OCI-LY7 (cell line): ENCODE results near the gene TGFBR1.

Experiments used
- EZH2phosphoT487 ChIP-seq: fragments of 200-600 bp; sonication (generic); IDR thresholded peaks from 2 replicates; pipeline ENCODE4 v1.6.1; 2018; ENCODE audit warnings: low read depth, borderline replicate concordance, mild to moderate bottlenecking, mixed run types, antibody characterized with exemption, low read length, moderate library complexity, mixed read lengths
- TF ChIP-seq, protein P1 (sequence below): fragments of 200-600 bp; sonication (generic); conservative IDR thresholded peaks from 2 replicates; pipeline ENCODE4 v1.5.1; 2014; ENCODE audit warnings: mild to moderate bottlenecking, antibody characterized with exemption, low read length, moderate library complexity, mixed read lengths

DNA sequence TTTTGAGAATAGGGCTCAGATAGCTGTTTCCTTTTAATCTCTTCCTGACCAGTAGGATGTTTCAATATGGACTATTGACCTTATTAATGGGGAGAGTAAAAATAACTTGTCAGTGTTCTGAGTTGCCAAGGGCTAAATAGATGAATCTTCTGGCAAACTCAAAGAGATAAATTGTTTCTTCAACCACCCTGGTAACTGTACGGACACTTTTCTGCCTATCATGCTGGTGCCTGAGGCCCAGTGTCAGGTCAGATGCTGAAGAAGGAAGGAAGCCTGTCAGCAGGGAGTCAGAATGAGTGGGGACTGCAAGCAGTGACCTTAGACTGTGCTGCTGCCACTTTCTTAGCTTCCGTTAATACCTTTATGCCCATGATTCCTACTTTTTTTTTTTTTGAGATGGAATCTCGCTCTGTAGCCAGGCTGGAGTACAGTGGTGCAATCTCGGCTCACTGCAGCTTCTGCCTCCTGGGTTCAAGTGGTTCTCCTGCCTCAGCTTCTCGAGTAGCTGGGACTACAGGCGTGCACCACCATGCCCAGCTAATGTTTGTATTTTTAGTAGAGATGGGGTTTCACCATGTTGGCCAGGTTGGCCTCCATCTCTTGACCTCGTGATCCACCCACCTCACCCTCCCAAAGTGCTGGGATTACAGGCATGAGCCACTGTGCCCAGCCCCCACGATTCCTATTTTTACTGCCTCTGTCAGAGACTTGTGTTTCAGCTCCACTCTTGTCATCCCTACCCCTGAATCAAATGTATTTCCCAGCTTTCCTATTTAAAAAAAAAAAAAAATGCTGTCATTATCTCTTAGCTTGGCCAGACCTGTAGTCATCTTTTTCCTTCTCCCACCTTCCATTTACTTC, 33.7 kb downstream of the TGFBR1 start:
- TF ChIP-seq, protein P1, sequence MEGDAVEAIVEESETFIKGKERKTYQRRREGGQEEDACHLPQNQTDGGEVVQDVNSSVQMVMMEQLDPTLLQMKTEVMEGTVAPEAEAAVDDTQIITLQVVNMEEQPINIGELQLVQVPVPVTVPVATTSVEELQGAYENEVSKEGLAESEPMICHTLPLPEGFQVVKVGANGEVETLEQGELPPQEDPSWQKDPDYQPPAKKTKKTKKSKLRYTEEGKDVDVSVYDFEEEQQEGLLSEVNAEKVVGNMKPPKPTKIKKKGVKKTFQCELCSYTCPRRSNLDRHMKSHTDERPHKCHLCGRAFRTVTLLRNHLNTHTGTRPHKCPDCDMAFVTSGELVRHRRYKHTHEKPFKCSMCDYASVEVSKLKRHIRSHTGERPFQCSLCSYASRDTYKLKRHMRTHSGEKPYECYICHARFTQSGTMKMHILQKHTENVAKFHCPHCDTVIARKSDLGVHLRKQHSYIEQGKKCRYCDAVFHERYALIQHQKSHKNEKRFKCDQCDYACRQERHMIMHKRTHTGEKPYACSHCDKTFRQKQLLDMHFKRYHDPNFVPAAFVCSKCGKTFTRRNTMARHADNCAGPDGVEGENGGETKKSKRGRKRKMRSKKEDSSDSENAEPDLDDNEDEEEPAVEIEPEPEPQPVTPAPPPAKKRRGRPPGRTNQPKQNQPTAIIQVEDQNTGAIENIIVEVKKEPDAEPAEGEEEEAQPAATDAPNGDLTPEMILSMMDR: no peak
- no peak for TF ChIP-seq EZH2phosphoT487
